ENCODE results near the gene RAB18.

The RAB18 gene

GRCh38 chr10:27485368-27485767, 18.7 kb upstream of the RAB18 start:
- H3K4me3 ChIP-seq (replicated peaks; ENCODE audit: low read depth, low read length) = no peak overlapping the region
- TF ChIP-seq, protein P1, sequence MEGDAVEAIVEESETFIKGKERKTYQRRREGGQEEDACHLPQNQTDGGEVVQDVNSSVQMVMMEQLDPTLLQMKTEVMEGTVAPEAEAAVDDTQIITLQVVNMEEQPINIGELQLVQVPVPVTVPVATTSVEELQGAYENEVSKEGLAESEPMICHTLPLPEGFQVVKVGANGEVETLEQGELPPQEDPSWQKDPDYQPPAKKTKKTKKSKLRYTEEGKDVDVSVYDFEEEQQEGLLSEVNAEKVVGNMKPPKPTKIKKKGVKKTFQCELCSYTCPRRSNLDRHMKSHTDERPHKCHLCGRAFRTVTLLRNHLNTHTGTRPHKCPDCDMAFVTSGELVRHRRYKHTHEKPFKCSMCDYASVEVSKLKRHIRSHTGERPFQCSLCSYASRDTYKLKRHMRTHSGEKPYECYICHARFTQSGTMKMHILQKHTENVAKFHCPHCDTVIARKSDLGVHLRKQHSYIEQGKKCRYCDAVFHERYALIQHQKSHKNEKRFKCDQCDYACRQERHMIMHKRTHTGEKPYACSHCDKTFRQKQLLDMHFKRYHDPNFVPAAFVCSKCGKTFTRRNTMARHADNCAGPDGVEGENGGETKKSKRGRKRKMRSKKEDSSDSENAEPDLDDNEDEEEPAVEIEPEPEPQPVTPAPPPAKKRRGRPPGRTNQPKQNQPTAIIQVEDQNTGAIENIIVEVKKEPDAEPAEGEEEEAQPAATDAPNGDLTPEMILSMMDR (IDR thresholded peaks at IDR 0.05; ENCODE audit: low read depth, low read length, missing control alignments) = no peak
- DNase-seq (ENCODE audit: extremely low read depth, low read depth) = no peak

GRCh38 chr10:27485986-27486385, 18.1 kb upstream of the RAB18 start:
- TF ChIP-seq, protein P1 (IDR thresholded peaks at IDR 0.05; ENCODE audit: low read depth, low read length, missing control alignments) = no peak
- H3K4me3 ChIP-seq (replicated peaks; ENCODE audit: low read depth, low read length) = no peak overlapping the region
- DNase-seq (ENCODE audit: extremely low read depth, low read depth) = no peak

DNA sequence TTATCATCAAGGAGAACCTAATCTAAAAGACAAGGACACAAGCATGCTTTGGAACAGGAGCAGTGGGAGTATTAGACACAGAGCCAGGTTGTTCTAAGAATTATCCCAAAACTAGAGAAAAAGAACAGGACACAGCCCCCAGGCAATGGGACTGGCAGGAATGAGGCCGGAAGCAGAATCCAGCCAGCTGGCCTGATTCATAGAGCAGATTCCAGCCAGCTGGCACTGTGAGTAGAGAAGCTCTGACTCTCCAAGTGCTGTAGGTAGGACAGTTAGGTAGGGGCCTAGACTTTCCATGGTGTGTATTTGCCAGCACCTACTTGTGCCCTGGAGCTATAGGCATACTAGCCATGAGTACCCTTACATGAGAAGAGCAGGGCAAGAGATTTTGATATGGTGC, 13.3 kb upstream of the RAB18 start:
- DNase-seq (ENCODE audit: extremely low read depth, low read depth) = no peak
- H3K4me3 ChIP-seq (replicated peaks; ENCODE audit: low read depth, low read length) = no peak overlapping the region
- TF ChIP-seq, protein P1 (IDR thresholded peaks at IDR 0.05; ENCODE audit: low read depth, low read length, missing control alignments) = no peak

- H3K4me3 ChIP-seq (replicated peaks; ENCODE audit: low read depth, low read length) = no peak overlapping the region
- DNase-seq (ENCODE audit: extremely low read depth, low read depth) = no peak
- TF ChIP-seq, protein P1 (IDR thresholded peaks at IDR 0.05; ENCODE audit: low read depth, low read length, missing control alignments) = no peak
Observed at GRCh38 chr10:27494116-27494805, 9.8 kb upstream of the RAB18 start.

DNA sequence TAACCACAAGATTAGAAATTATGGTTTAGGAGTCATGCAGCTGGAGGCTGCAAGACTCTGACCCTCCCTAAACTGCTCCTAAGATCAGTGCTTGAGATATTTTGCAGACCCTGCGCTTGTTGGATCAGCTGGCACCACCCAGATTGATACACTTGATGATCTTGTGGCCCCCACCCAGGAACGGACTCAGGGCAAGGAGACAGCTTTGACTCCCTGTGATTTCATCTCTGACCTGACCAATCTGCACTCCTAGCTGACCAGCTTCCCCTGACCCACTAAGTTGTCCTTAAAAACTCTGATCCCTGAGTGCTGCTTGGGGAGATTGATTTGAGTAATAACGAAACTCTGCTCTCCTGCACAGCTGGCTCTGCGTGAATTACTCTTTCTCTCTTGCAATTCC, 8.0 kb upstream of the RAB18 start:
- no peak overlapping the region for H3K4me3 ChIP-seq (replicated peaks; ENCODE audit: low read depth, low read length)
- TF ChIP-seq, protein P1 (IDR thresholded peaks at IDR 0.05; ENCODE audit: low read depth, low read length, missing control alignments) = no peak
- DNase-seq (ENCODE audit: extremely low read depth, low read depth) = no peak

DNA sequence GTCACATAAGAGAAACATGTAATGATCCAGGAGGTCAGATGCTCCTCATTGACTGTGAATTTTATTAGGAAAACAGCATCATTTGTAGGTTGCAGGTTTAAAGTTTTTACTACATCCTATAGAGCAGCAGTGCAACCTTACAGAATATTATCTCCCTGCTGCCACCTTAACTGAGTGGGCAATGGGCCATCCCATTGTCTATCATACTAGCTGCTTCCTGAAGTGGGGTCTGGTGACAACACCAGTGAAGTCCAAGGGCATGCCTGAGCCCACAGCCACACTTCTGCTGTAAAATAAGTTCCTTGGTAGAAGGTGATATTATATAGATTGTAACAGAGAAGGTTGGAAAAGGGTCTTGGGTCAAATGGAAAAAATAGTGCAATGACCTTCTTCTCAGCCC, 4.0 kb upstream of the RAB18 start:
- DNase-seq (ENCODE audit: extremely low read depth, low read depth) = no peak
- TF ChIP-seq, protein P1 (IDR thresholded peaks at IDR 0.05; ENCODE audit: low read depth, low read length, missing control alignments) = no peak
- H3K4me3 ChIP-seq (replicated peaks; ENCODE audit: low read depth, low read length) = no peak overlapping the region

GRCh38 chr10:27500886-27501285, 3.2 kb upstream of the RAB18 start:
- DNase-seq (ENCODE audit: extremely low read depth, low read depth) = no peak
- H3K4me3 ChIP-seq (replicated peaks; ENCODE audit: low read depth, low read length) = no peak overlapping the region
- TF ChIP-seq, protein P1 (IDR thresholded peaks at IDR 0.05; ENCODE audit: low read depth, low read length, missing control alignments) = no peak
